Breast epithelium (tissue), 4 donors: Measurements from ENCODE around the gene POFUT2. TPM values are rescaled to one million over a fixed set of nuclear protein-coding genes. Genes with fewer than 3 reads are reported as not detected.
A peak's percentile ranks its signal among the peaks of the same experiment; 100 is the strongest.

ENCODE experiments used
- DNase-seq, 2 donors: peaks; one replicate each; pipeline ENCODE4 v3.0.0-alpha.2; 2019; ENCODE audit warnings: low spot score in 2 of 2
- H3K27ac ChIP-seq, 2 donors: fragments of 200-600 bp; sonication (generic) in 1 of 2; one replicate each; pipeline ENCODE4 v1.5.1; 2016 to 2019; ENCODE audit warnings: mild to moderate bottlenecking in 1 of 2
- H3K27me3 ChIP-seq, 2 donors: fragments of 200-600 bp; sonication (generic) in 1 of 2; one replicate each; pipeline versions ENCODE4 v1.5.1 to v1.6.0; 2017 to 2019; ENCODE audit warnings: control low read depth in 1 of 2, mild to moderate bottlenecking in 1 of 2
- H3K36me3 ChIP-seq: fragments of 200-600 bp; one replicate; pipeline ENCODE4 v1.5.1; 2019
- H3K4me1 ChIP-seq, 2 donors: fragments of 200-600 bp; sonication (generic); one replicate each; pipeline ENCODE4 v1.5.1; 2016 to 2019; ENCODE audit warnings: control low read depth in 1 of 2
- H3K4me3 ChIP-seq, 3 donors: fragments of 200-600 bp; sonication (generic); 1 replicate in 2 of 3; 2 replicates in 1 of 3; pipeline ENCODE4 v1.5.1; 2016 to 2019; ENCODE audit warnings: mild to moderate bottlenecking in 3 of 3, moderate library complexity in 2 of 3
- H3K9me3 ChIP-seq, 2 donors: fragments of 200-600 bp; sonication (generic) in 1 of 2; one replicate each; pipeline ENCODE4 v1.5.1; 2016 to 2019; ENCODE audit warnings: control low read depth in 1 of 2
- POLR2A ChIP-seq: fragments of 450-650 bp; IDR thresholded peaks from one replicate; pipeline ENCODE4 v1.6.1; 2016; ENCODE audit warnings: antibody characterized with exemption, mild to moderate bottlenecking, moderate library complexity
- POLR2AphosphoS5 ChIP-seq, 3 donors: sonication (generic); formaldehyde crosslinking; IDR thresholded peaks; one replicate each; pipeline ENCODE4 v1.6.1; 2017; ENCODE audit warnings: antibody characterized with exemption in 3 of 3
- intact Hi-C: fragments of 100-400 bp; cut with DNase I; formaldehyde crosslinking; loops from one replicate; pipeline ENCODE4 v1.15.1; 2023; ENCODE audit warnings: low total_unique reads
- total RNA-seq, 3 donors: library from RNA; depleted of rRNA; stranded (reverse); fragments of >200 nt; gene quantifications; one replicate each; pipeline ENCODE4 v1.1.0, GENCODE V29; 2016
- TF ChIP-seq, protein P1 (sequence below), 3 donors: fragments of 450-650 bp; IDR thresholded peaks; one replicate each; pipeline ENCODE4 v1.5.1; 2016 to 2017; ENCODE audit warnings: antibody characterized with exemption in 3 of 3, mild to moderate bottlenecking in 3 of 3, moderate library complexity in 3 of 3

POFUT2 gene
- total RNA-seq, 3 donors from 2014 or later: 20.0 to 22.9 (median 22.1) TPM

DNA sequence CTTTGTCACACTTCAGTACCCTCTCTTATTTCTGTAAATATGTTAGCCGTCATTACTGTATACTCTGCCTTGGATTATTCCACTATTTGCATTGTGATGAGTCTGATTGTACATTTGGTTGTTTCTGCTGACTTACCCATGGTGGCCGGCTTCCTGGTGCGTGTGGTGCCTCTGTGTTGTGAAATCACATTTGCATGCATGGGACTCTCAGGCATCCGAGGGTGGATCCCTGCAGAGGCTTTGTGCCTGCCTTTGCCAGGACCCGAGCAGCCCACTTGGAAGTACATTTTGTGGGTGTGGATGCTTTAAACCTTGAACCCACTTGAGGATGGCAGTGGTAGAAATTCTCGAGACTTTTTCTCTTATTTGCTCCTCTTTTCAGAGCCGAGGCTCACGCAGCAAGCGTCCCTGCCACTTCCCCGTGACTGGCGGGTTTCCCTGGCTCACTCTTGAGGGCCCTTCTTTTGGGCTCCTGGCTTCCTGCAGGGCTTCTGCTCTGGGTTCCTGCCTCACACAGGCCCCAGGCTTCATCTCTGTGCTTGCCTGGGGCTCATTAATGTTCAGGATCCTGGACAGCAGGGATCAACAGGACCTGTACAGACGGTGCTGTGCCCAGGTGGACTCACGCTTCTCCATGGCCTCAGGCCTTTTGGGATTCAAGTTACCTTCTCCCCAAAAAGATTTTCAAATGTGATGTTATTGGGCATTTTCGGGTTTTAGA lies 36.6 kb downstream of the POFUT2 start:
- peaks cover 0 to 7% of the 10 kb centered on the region in 2 donors for H3K27me3 ChIP-seq
- TF ChIP-seq, protein P1, sequence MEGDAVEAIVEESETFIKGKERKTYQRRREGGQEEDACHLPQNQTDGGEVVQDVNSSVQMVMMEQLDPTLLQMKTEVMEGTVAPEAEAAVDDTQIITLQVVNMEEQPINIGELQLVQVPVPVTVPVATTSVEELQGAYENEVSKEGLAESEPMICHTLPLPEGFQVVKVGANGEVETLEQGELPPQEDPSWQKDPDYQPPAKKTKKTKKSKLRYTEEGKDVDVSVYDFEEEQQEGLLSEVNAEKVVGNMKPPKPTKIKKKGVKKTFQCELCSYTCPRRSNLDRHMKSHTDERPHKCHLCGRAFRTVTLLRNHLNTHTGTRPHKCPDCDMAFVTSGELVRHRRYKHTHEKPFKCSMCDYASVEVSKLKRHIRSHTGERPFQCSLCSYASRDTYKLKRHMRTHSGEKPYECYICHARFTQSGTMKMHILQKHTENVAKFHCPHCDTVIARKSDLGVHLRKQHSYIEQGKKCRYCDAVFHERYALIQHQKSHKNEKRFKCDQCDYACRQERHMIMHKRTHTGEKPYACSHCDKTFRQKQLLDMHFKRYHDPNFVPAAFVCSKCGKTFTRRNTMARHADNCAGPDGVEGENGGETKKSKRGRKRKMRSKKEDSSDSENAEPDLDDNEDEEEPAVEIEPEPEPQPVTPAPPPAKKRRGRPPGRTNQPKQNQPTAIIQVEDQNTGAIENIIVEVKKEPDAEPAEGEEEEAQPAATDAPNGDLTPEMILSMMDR (IDR thresholded peaks at IDR 0.05): no peak
- H3K27ac ChIP-seq: no peak overlapping the region
- no peaks in the 10 kb centered on the region for H3K36me3 ChIP-seq
- no peaks in the 10 kb centered on the region for H3K4me1 ChIP-seq
- peaks cover 0 to 7% of the 10 kb centered on the region in 2 donors for H3K9me3 ChIP-seq
- intact Hi-C loops: no loop called here
- H3K4me3 ChIP-seq: no peak overlapping the region
- no peak for DNase-seq

DNA sequence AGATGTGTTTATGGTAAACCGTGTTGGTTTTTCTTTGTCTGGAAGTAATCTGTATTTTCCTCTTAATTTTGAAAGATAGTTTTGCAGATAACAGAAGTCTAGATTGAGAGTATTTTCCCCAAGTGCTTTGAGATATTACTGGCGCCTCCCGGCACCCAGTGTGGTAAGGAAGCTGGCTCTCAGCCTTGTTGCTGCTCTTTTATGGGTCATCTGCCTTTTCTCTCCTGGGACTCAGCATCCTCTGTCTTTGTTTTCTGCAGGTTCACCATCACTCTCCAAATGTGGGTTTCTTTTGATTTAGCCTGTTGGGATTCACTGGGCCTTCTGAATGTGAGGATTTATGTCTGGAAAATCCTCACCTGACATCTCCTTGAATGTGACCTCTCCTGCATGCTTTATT lies 37.4 kb downstream of the POFUT2 start:
- intact Hi-C loops: no loop called here
- Histone ChIP-seq H3K4me1 (no peaks in the 10 kb centered on the region), H3K36me3 (no peaks in the 10 kb centered on the region), H3K4me3 (no peak overlapping the region), H3K27ac (no peak overlapping the region), H3K9me3 (peaks cover 0 to 7% of the 10 kb centered on the region in 2 donors), H3K27me3 (peaks cover 0 to 3% of the 10 kb centered on the region in 2 donors)
- TF ChIP-seq POLR2AphosphoS5 (IDR thresholded peaks at IDR 0.05): no peak
- TF ChIP-seq, protein P1 (IDR thresholded peaks at IDR 0.05): no peak
- no peak for TF ChIP-seq POLR2A
- DNase-seq: no peak

DNA sequence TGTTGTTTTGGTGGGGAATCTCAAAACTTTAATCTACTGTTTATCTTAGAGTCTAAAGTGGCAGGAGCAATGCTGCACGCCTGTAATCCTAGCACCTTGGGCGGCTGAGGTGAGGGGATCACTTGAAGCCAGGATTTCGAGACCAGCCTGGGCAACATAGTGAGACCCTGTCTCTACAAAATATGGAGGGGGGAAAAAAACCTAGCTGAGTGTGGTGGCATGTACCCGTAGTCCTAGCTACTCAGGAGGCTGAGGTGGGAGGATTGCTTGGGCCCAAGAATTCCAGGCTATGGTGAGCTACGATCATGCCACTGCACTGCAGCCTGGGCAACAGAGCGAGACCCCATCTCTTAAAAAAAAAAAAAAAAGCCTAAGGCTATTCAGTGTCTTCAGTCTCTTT lies 38.1 kb downstream of the POFUT2 start:
- Histone ChIP-seq H3K4me1 (no peaks in the 10 kb centered on the region), H3K9me3 (peaks cover 0 to 7% of the 10 kb centered on the region in 2 donors), H3K36me3 (no peaks in the 10 kb centered on the region), H3K27me3 (peaks cover 0 to 3% of the 10 kb centered on the region in 2 donors), H3K4me3 (no peak overlapping the region), H3K27ac (no peak overlapping the region)
- intact Hi-C loops: no loop called here
- DNase-seq: no peak
- TF ChIP-seq, protein P1 (IDR thresholded peaks at IDR 0.05): no peak
- TF ChIP-seq POLR2AphosphoS5 (IDR thresholded peaks at IDR 0.05): no peak

DNA sequence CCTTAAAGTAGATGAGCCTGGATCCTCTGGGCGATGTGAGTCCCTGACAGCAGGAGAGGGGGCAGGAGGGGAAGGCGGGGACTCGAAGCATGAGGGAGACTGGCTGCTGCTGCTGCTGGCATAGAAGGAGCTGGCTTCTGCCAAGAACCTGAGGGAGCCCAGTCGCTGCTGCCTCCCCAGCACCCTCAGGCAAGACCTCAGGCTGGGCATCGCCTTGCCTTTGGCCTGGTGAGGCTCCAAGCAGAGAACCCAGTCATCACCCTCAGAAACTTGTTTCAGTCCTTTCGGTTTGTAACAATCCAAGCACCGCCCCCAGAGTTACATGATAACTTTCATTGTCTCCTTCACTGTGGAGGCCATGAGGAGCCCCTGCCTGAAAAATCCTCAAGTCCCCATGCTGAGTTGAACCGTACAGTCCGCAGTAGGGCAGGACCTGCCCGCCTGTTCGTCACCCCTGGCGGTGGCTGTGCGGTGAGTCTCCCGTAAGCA lies 38.8 kb downstream of the POFUT2 start:
- Histone ChIP-seq H3K27me3 (peaks cover 0 to 3% of the 10 kb centered on the region in 2 donors), H3K9me3 (peaks cover 7% of the 10 kb centered on the region in 2 donors), H3K4me1 (no peaks in the 10 kb centered on the region), H3K36me3 (no peaks in the 10 kb centered on the region), H3K27ac (no peak overlapping the region), H3K4me3 (peak overlapping the region; percentile 30 to 67 (median 38))
- TF ChIP-seq, protein P1 (IDR thresholded peaks at IDR 0.05): no peak
- TF ChIP-seq POLR2AphosphoS5 (IDR thresholded peaks at IDR 0.05) (no peak), POLR2A (no peak)
- DNase-seq: peak in 1 of 2 donors; percentile 16
- intact Hi-C loops: no loop called here

DNA sequence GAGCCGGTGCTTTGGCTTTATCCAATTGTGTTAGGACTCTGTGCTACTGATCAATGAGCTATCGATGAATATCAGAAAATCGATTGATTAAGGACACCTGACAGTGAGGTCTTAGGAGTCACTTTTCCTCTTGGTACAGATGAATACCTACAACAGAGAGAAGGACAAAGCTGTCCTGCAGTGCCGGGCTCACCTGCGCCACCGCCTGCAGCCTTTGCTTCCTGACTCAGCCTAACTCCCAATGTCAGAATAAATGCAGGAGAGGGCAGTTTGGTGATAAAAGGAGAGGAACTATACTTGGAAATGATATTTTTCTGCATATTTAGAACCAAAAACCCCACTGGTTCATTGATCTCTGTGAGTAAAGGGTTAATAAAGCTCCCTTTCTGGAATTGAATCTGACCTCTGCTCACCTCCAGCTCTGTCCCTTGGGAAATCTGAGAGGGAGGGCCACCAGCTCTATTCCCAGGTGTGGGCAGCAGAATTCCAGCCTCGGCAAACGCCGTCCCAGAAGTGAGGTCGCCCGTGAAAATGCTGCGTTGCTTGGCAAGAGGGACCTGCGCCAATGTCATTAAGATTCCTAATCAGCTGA lies 39.3 kb downstream of the POFUT2 start:
- intact Hi-C loops: no loop called here
- Histone ChIP-seq H3K27ac (no peak overlapping the region), H3K4me3 (peak overlapping the region; percentile 30 to 67 (median 38)), H3K4me1 (no peaks in the 10 kb centered on the region), H3K27me3 (peaks cover 0 to 3% of the 10 kb centered on the region in 2 donors), H3K9me3 (peaks cover 7 to 12% of the 10 kb centered on the region in 2 donors), H3K36me3 (no peaks in the 10 kb centered on the region)
- peak in 1 of 2 donors; percentile 14 for DNase-seq
- no peak for TF ChIP-seq POLR2AphosphoS5 (IDR thresholded peaks at IDR 0.05)
- TF ChIP-seq, protein P1 (IDR thresholded peaks at IDR 0.05): no peak
- no peak for TF ChIP-seq POLR2A
